K562 (cell line): ENCODE results near the gene ZNF772. TPM values are rescaled to one million over a fixed set of nuclear protein-coding genes. Genes with fewer than 3 reads are reported as not detected.

ENCODE experiments used
- CEBPG ChIP-seq, 3 experiments: fragments of 200-800 bp in 1 of 3; sonication (Bioruptor generic) in 1 of 3; sonication (generic) in 1 of 3; formaldehyde crosslinking in 1 of 3; IDR thresholded peaks in 2 of 3; conservative IDR thresholded peaks in 1 of 3; 2 replicates each; pipeline versions ENCODE4 v1.6.1 to v1.8.0; 2016 to 2022; ENCODE audit warnings: missing compliant biosample characterization in 2 of 3, missing genetic modification characterization in 2 of 3, mild to moderate bottlenecking in 1 of 3, missing genetic modification reagents in 1 of 3
- FOXA3 ChIP-seq, 2 experiments: fragments of 450-650 bp in 1 of 2; sonication (generic) in 1 of 2; formaldehyde crosslinking; IDR thresholded peaks in 1 of 2; conservative IDR thresholded peaks in 1 of 2; 2 replicates each; pipeline versions ENCODE4 v1.4.0 to v1.8.0; 2020 to 2022; ENCODE audit warnings: mild to moderate bottlenecking in 2 of 2, missing genetic modification reagents in 1 of 2
- FOXM1 ChIP-seq, 2 experiments: fragments of 450-650 bp in 1 of 2; sonication (generic) in 1 of 2; formaldehyde crosslinking in 1 of 2; IDR thresholded peaks; 2 replicates each; pipeline versions ENCODE4 v1.6.1 to v1.9.0; 2017 to 2022; ENCODE audit warnings: low read depth in 2 of 2, mild to moderate bottlenecking in 2 of 2, missing genetic modification reagents in 1 of 2, moderate library complexity in 1 of 2
- GTF2A2 ChIP-seq: IDR thresholded peaks from 2 replicates; pipeline ENCODE4 v1.6.1; 2016; ENCODE audit warnings: mild to moderate bottlenecking, missing genetic modification characterization, missing compliant biosample characterization
- HBP1 ChIP-seq: fragments of 450-650 bp; formaldehyde crosslinking; IDR thresholded peaks from 2 replicates; pipeline ENCODE4 v1.4.0; 2022; ENCODE audit warnings: missing genetic modification characterization
- HDAC2 ChIP-seq: fragments of 450-650 bp; IDR thresholded peaks from 2 replicates; pipeline ENCODE4 v1.6.1; 2016; ENCODE audit warnings: mild to moderate bottlenecking
- HNRNPLL ChIP-seq: fragments of 200-400 bp; formaldehyde crosslinking; IDR thresholded peaks from 2 replicates; pipeline ENCODE4 v1.6.1; 2017; ENCODE audit warnings: low read length, low read depth, mild to moderate bottlenecking; ENCODE audit not compliant: poor library complexity, severe bottlenecking
- NELFE ChIP-seq: IDR thresholded peaks from 2 replicates; pipeline ENCODE4 v1.6.1; 2011; ENCODE audit warnings: mild to moderate bottlenecking; ENCODE audit not compliant: insufficient read depth, insufficient read length
- PML ChIP-seq: IDR thresholded peaks from 2 replicates; pipeline ENCODE4 v1.6.1; 2012; ENCODE audit warnings: low read length, inconsistent platforms
- POLR2A ChIP-seq: fragments of 450-650 bp; conservative IDR thresholded peaks from 2 replicates; pipeline ENCODE4 v1.6.1; 2016
- SAP30 ChIP-seq: fragments of 200-600 bp; sonication (generic); IDR thresholded peaks from 2 replicates; pipeline ENCODE4 v1.6.1; 2012; ENCODE audit warnings: borderline replicate concordance, low read depth, mild to moderate bottlenecking, moderate library complexity, low read length, control low read depth, inconsistent platforms; ENCODE audit not compliant: insufficient read depth, poor library complexity, severe bottlenecking
- TAF15 ChIP-seq: fragments of 200-400 bp; formaldehyde crosslinking; IDR thresholded peaks from 2 replicates; pipeline ENCODE4 v1.6.1; 2017; ENCODE audit warnings: mild to moderate bottlenecking, low read depth, low read length, moderate library complexity
- TBP ChIP-seq: optimal IDR thresholded peaks from 2 replicates; pipeline ENCODE3; 2011; ENCODE audit warnings: low read depth, low read length, improper control_type of control experiment
- YBX1 ChIP-seq: fragments of 450-650 bp; IDR thresholded peaks from 2 replicates; pipeline ENCODE4 v1.7.1; 2016; ENCODE audit warnings: mild to moderate bottlenecking
- ZNF197 ChIP-seq: fragments of 200-800 bp; sonication (Bioruptor generic); IDR thresholded peaks from 2 replicates; pipeline ENCODE4 v1.6.1; 2016; ENCODE audit warnings: low read depth, missing genetic modification characterization, missing compliant biosample characterization
- polyA plus RNA-seq, 8 experiments: library from polyadenylated mRNA; depleted of rRNA in 4 of 8; stranded (reverse) in 5 of 8; unstranded in 3 of 8; fragments of >200 nt; fragmentation: Nextera tagmentation in 2 of 8; fragmentation: Illumina TruSeq in 1 of 8; extraction: Ambion mirVana in 2 of 8; extraction: Trizol in 1 of 8; gene quantifications; 2 replicates each; pipeline versions ENCODE4 v1.2.1 to v1.2.3, GENCODE V29; 2011 to 2014; ENCODE audit warnings: inconsistent platforms in 1 of 8, missing spikeins in 1 of 8
- total RNA-seq, 7 experiments: library from RNA; depleted of rRNA in 6 of 7; stranded (reverse); fragments of >200 nt in 6 of 7; fragmentation: Illumina TruSeq in 2 of 7; extraction: Trizol in 2 of 7; gene quantifications; 2 replicates each; pipeline versions ENCODE4 v1.2.1 to v1.2.3, GENCODE V29; 2011 to 2021; ENCODE audit warnings: low replicate concordance in 1 of 7
- TF ChIP-seq, protein P1 (sequence below): fragments of 450-650 bp; IDR thresholded peaks from 2 replicates; pipeline ENCODE4 v1.6.1; 2017; ENCODE audit warnings: mild to moderate bottlenecking, moderate library complexity
- TF ChIP-seq, protein P2 (sequence below): fragments of 150-350 bp; conservative IDR thresholded peaks from 2 replicates; pipeline ENCODE4 v1.6.1; 2014; ENCODE audit warnings: low read length
- TF ChIP-seq, protein P3 (sequence below): fragments of 450-650 bp; IDR thresholded peaks from 2 replicates; pipeline ENCODE4 v1.6.1; 2016; ENCODE audit warnings: low read depth, mild to moderate bottlenecking, moderate library complexity
- TF ChIP-seq, protein P4 (sequence below): fragments of 250-450 bp; sonication (Bioruptor Pico); IDR thresholded peaks from 2 replicates; pipeline ENCODE4 v1.8.0; 2022; ENCODE audit warnings: moderate library complexity, mild to moderate bottlenecking, inconsistent platforms

ZNF772 gene
- total and polyA plus RNA-seq, 9 of the 15 experiments (the other 6 are each of a cell fraction or from before 2014, with no cell fraction given) = 0.13 to 1.9 (median 1.1) TPM

DNA sequence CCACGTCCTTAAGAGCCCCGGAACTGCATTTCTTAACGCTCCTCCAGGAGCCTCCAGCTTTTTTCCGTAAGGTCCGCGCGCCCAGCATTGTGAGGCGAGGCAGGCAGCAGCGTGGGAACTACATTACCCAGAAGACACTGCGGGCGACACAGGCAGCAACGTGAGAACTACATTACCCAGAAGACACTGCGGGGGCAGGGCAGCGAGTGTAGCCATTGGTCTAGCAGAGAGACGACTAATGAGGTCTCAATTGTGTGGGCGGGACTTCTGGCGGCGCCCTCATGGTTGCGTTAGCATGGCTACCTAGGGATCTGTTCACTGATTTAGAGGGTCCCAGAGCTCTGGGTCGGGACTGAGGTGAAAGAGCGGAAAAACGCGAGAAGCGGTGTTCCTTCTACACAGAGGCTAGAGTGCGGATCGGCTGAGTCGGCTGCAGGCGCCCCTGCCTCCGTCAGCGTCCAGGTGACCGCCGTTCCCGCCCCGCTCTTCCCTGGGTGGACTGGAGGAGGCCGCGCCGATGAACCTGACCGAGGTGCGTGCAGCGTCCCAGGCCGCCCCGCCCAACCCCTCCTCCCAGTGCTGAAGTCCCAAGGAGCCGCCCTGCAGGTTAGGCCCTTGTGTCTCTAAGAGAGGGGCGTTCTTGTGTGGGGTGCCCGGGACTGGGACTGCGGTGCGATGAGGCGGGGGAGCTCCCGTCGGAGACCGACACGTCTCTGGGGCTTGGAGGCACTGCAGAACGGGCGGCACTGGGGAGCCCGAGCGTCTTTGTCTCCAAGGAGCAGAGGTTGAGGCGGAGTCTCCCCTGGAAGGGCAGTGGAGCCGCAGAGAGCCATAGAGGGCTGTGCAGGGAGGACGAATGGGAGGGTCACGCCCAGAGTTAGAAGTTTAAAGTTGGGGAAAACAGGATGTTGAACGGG lies 42.0 kb downstream of the ZNF772 start, which contains the start of gene ZNF749 (continued):
- TF ChIP-seq, protein P1, sequence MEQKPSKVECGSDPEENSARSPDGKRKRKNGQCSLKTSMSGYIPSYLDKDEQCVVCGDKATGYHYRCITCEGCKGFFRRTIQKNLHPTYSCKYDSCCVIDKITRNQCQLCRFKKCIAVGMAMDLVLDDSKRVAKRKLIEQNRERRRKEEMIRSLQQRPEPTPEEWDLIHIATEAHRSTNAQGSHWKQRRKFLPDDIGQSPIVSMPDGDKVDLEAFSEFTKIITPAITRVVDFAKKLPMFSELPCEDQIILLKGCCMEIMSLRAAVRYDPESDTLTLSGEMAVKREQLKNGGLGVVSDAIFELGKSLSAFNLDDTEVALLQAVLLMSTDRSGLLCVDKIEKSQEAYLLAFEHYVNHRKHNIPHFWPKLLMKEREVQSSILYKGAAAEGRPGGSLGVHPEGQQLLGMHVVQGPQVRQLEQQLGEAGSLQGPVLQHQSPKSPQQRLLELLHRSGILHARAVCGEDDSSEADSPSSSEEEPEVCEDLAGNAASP = no peak
- TF ChIP-seq ZNF197 (CRISPR knock-in tag) = peak; percentile 86
- TF ChIP-seq POLR2A = peak; percentile 83
- no peak for TF ChIP-seq FOXA3 (CRISPR knock-in tag; conservative IDR thresholded peaks at IDR 0.05 in 1 of 2, IDR thresholded peaks at IDR 0.05 in 1 of 2)
- TF ChIP-seq NELFE = no peak
- TF ChIP-seq GTF2A2 (tag) = no peak
- TF ChIP-seq HDAC2 = no peak
- TF ChIP-seq, protein P2, sequence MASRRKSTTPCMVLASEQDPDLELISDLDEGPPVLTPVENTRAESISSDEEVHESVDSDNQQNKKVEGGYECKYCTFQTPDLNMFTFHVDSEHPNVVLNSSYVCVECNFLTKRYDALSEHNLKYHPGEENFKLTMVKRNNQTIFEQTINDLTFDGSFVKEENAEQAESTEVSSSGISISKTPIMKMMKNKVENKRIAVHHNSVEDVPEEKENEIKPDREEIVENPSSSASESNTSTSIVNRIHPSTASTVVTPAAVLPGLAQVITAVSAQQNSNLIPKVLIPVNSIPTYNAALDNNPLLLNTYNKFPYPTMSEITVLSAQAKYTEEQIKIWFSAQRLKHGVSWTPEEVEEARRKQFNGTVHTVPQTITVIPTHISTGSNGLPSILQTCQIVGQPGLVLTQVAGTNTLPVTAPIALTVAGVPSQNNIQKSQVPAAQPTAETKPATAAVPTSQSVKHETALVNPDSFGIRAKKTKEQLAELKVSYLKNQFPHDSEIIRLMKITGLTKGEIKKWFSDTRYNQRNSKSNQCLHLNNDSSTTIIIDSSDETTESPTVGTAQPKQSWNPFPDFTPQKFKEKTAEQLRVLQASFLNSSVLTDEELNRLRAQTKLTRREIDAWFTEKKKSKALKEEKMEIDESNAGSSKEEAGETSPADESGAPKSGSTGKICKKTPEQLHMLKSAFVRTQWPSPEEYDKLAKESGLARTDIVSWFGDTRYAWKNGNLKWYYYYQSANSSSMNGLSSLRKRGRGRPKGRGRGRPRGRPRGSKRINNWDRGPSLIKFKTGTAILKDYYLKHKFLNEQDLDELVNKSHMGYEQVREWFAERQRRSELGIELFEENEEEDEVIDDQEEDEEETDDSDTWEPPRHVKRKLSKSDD = no peak
- TF ChIP-seq, protein P3, sequence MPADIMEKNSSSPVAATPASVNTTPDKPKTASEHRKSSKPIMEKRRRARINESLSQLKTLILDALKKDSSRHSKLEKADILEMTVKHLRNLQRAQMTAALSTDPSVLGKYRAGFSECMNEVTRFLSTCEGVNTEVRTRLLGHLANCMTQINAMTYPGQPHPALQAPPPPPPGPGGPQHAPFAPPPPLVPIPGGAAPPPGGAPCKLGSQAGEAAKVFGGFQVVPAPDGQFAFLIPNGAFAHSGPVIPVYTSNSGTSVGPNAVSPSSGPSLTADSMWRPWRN = no peak
- TF ChIP-seq HBP1 = no peak
- no peak for TF ChIP-seq PML
- no peak for TF ChIP-seq TAF15
- peak; percentile 33 for TF ChIP-seq TBP
- TF ChIP-seq FOXM1 (IDR thresholded peaks at IDR 0.05; ENCODE audit: low read depth) = no peak
- no peak for TF ChIP-seq FOXM1 (CRISPR knock-in tag; IDR thresholded peaks at IDR 0.05; ENCODE audit: low read depth)
- TF ChIP-seq, protein P4, sequence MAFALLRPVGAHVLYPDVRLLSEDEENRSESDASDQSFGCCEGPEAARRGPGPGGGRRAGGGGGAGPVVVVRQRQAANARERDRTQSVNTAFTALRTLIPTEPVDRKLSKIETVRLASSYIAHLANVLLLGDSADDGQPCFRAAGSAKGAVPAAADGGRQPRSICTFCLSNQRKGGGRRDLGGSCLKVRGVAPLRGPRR (CRISPR knock-in tag) = no peak
- no peak for TF ChIP-seq HNRNPLL
- TF ChIP-seq SAP30 = peak; percentile 42
- no peak for TF ChIP-seq YBX1
- TF ChIP-seq CEBPG (CRISPR knock-in tag; IDR thresholded peaks at IDR 0.05) = no peak
- TF ChIP-seq CEBPG (tag; conservative IDR thresholded peaks at IDR 0.05 in 1 of 2, IDR thresholded peaks at IDR 0.05 in 1 of 2) = peak in 1 of 2 experiments; percentile 43; a peak in 1 of 4 replicates
